ENCODE results near the gene NYNRIN. TPM values are rescaled to one million over a fixed set of nuclear protein-coding genes. Genes with fewer than 3 reads are reported as not detected.
"Not testable (repeated sequence)": the region's sequence is repeated elsewhere in the genome, so short reads cannot be mapped to it uniquely, and the experiment has no call there.

Gene NYNRIN
- total RNA-seq (2014; rRNA removed; shearing (Covaris generic)), result 0.12 and 0.17 TPM in 2 replicates
- polyA plus RNA-seq (2014; cell fraction: nucleus; rRNA removed), result 0.10 and 0.15 TPM in 2 replicates

- no peak for DNase-seq (ENCODE audit: extremely low read depth, low read depth)
Measured at GRCh38 chr14:24398653-24399446, at the start of gene NYNRIN. TSS of gene NYNRIN (plus strand) at chr14:24399003. CDS start at chr14:24399247, 244 bp downstream.

- DNase-seq (ENCODE audit: extremely low read depth, low read depth), result no peak
Measured at GRCh38 chr14:24349742-24350141, 49.1 kb upstream of the NYNRIN start.

- no peak for DNase-seq (ENCODE audit: extremely low read depth, low read depth)
Measured at GRCh38 chr14:24351517-24351916, 47.3 kb upstream of the NYNRIN start.

GRCh38 chr14:24353559-24354481 lies 45.0 kb upstream of the NYNRIN start:
- DNase-seq (ENCODE audit: extremely low read depth, low read depth), result no peak

GRCh38 chr14:24354482-24354825 lies 44.3 kb upstream of the NYNRIN start:
- not testable (repeated sequence) for DNase-seq (ENCODE audit: extremely low read depth, low read depth)

GRCh38 chr14:24355009-24355408 lies 43.8 kb upstream of the NYNRIN start:
- no peak for DNase-seq (ENCODE audit: extremely low read depth, low read depth)

GRCh38 chr14:24356208-24356607 lies 42.6 kb upstream of the NYNRIN start:
- DNase-seq (ENCODE audit: extremely low read depth, low read depth), result no peak

- no peak for DNase-seq (ENCODE audit: extremely low read depth, low read depth)
Measured at GRCh38 chr14:24360281-24360680, 38.5 kb upstream of the NYNRIN start.

- no peak for DNase-seq (ENCODE audit: extremely low read depth, low read depth)
Measured at GRCh38 chr14:24361326-24361725, 37.5 kb upstream of the NYNRIN start.

GRCh38 chr14:24362241-24362960 lies 36.4 kb upstream of the NYNRIN start:
- no peak for DNase-seq (ENCODE audit: extremely low read depth, low read depth)

- no peak for DNase-seq (ENCODE audit: extremely low read depth, low read depth)
Measured at GRCh38 chr14:24363401-24363800, 35.4 kb upstream of the NYNRIN start.

- no peak for DNase-seq (ENCODE audit: extremely low read depth, low read depth)
Measured at GRCh38 chr14:24364841-24365240, 34.0 kb upstream of the NYNRIN start.

- peak; percentile 89 for DNase-seq (ENCODE audit: extremely low read depth, low read depth)
Measured at GRCh38 chr14:24365600-24366412, 33.0 kb upstream of the NYNRIN start.

- no peak for DNase-seq (ENCODE audit: extremely low read depth, low read depth)
Measured at GRCh38 chr14:24366413-24366720, 32.4 kb upstream of the NYNRIN start.

GRCh38 chr14:24366721-24367513 lies 31.9 kb upstream of the NYNRIN start:
- peak; percentile 92 for DNase-seq (ENCODE audit: extremely low read depth, low read depth)

GRCh38 chr14:24367514-24368211 lies 31.1 kb upstream of the NYNRIN start, which contains the start of gene NFATC4:
TSS of gene NFATC4 (plus strand) at chr14:24368184. CDS start at chr14:24368341, 157 bp downstream.
- peak; percentile 89 for DNase-seq (ENCODE audit: extremely low read depth, low read depth)

- no peak for DNase-seq (ENCODE audit: extremely low read depth, low read depth)
Measured at GRCh38 chr14:24368212-24368561, 30.6 kb upstream of the NYNRIN start.

GRCh38 chr14:24368562-24369252 lies 30.1 kb upstream of the NYNRIN start:
- DNase-seq (ENCODE audit: extremely low read depth, low read depth), result no peak

Data from NCI-H460 (cell line).